Left ventricle myocardium inferior (tissue), 1 donor: ENCODE measurements around the gene IGSF1. TPM values are rescaled to one million over a fixed set of nuclear protein-coding genes. Genes with fewer than 3 reads are reported as not detected.
"Not testable (repeated sequence)": the region's sequence is repeated elsewhere in the genome, so short reads cannot be mapped to it uniquely, and the experiment has no call there.

ENCODE experiments used
- DNase-seq: peaks from one replicate; pipeline ENCODE4 v3.0.0-alpha.2; 2020
- H3K27ac ChIP-seq: fragments of 200-600 bp; replicated peaks from 2 replicates; pipeline ENCODE4 v1.8.0; 2021
- H3K27me3 ChIP-seq: fragments of 200-600 bp; 2 replicates; pipeline ENCODE4 v1.8.0; 2021; ENCODE audit warnings: low read depth
- H3K36me3 ChIP-seq: fragments of 200-600 bp; 2 replicates; pipeline ENCODE4 v1.8.0; 2021
- H3K4me1 ChIP-seq: fragments of 200-600 bp; 2 replicates; pipeline ENCODE4 v1.8.0; 2021
- H3K4me3 ChIP-seq: fragments of 200-600 bp; 2 replicates; pipeline ENCODE4 v1.8.0; 2021; ENCODE audit warnings: mild to moderate bottlenecking, moderate library complexity
- H3K9me3 ChIP-seq: fragments of 200-600 bp; replicated peaks from 2 replicates; pipeline ENCODE4 v1.8.0; 2021
- CTCF ChIP-seq: fragments of 200-600 bp; IDR thresholded peaks from 2 replicates; pipeline ENCODE4 v1.8.0; 2021; ENCODE audit warnings: antibody characterized with exemption, mild to moderate bottlenecking, borderline replicate concordance
- intact Hi-C: fragments of 100-400 bp; cut with micrococcal nuclease; formaldehyde crosslinking; loops from one replicate; pipeline ENCODE4 v1.11.0; 2022
- total RNA-seq: library from RNA; stranded (reverse); fragmentation: NEBNext Ultra II Directional; extraction: Animal tissue kit (Norgen Biotek cat#: 25700); gene quantifications from one replicate; pipeline ENCODE4 v1.2.1, GENCODE V29; 2021
- donor health status: DM: no; HTN: yes; CAD: no; lungs with severe emphysema.

Gene IGSF1
- total RNA-seq, 1 donor from 2014 or later, result 2.4 TPM

DNA sequence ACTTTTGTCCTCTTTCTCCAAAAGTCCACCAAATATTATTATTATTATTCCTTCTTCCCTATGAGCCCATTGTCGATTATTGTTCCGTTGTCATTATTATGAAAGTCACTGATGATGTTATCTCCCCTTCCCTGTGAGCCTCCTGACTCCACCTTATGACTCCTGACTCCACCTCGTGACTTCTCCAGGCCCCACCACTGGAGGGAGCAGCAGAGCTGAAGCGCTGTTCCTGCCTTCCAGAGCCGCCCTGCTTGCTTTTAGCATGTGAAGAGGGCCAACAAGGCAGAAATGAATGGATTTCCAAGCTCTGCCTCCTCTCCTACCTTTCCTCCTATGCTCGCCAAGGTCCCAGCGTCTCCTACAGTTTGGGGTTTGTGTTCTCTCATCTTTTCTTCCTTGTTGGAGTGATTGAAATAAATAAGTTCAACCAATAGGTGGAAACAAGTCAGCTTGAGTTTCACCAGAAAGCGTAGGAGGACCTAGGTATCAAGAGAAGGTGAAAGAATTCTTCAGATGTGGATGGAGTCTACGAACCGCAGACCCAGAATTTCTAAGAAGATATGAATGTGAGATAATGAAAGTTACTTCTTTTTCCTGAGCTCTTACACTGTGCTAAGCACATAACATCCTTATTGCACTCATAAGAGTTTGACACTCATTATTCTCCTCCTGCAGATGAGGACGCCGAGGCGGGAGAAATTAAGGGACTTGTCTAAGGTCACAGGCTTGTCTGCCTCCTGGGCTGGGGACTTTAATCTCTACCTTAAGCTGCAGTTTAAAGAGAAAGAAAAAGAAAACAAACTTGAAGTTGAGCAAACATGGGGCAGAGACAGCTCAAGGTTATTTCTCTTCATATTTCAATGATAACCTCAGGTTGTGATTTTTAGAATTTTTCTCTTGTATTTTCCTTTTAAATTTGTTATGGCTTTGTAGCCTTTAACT, 26.1 kb downstream of the IGSF1 start:
- no peak for DNase-seq
- intact Hi-C loops, result no loop called here
- no peaks in the 10 kb centered on the region for H3K27me3 ChIP-seq

DNA sequence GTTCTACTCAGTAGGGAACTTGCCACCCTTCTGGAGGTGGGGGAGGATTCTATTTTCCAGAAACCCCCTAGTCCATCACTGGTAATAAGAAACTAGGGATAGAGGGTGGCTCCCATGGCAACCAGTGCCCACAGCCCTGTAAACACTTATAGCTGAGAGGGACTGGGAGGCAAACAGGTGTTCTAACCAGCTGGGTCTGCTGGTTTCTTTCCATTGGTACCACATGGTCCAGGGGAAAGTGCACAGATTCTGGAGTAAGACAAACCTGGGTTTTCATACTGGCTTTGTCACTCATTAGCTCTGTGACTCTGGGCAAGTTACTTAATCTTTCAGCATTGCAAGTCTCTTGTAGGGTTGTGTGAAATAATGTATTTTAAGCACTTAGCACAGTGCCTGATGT, 26.9 kb downstream of the IGSF1 start:
- intact Hi-C loops, result no loop called here
- TF ChIP-seq CTCF, result no peak
- H3K27me3 ChIP-seq, result no peaks in the 10 kb centered on the region

More for the DNA sequence above, 26.1 kb downstream of the IGSF1 start:
- H3K9me3 ChIP-seq, result no peaks in the 10 kb centered on the region
- no peaks in the 10 kb centered on the region for H3K36me3 ChIP-seq
- no peak overlapping the region for H3K27ac ChIP-seq
- no peaks in the 10 kb centered on the region for H3K4me1 ChIP-seq
- no peak overlapping the region for H3K4me3 ChIP-seq
- TF ChIP-seq CTCF, result peak; percentile 14

DNA sequence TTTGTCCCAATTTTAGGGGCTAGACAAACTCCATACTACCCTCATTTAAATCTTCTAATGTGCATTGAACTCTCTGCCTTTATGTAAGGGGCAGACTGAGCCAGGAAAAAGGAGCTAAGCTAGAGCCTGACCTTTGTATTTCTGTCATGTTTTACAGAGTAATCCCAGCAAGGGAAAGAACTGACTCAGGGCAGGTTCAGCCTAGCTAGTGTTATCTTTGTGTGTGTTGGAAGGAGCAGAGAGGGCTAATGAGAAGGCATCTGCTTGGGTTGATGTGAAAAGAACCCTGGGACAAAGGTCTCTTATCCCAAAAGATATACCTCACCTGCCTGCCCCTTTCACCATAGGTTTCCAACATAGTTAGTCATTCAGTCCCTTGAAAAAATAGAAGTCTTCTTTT, 31.7 kb downstream of the IGSF1 start:
- H3K9me3 ChIP-seq, result no peaks in the 10 kb centered on the region
- DNase-seq, result no peak
- TF ChIP-seq CTCF, result no peak
- no peaks in the 10 kb centered on the region for H3K36me3 ChIP-seq
- no peaks in the 10 kb centered on the region for H3K4me1 ChIP-seq
- no peak overlapping the region for H3K27ac ChIP-seq
- no peaks in the 10 kb centered on the region for H3K27me3 ChIP-seq
- intact Hi-C loops, result no loop called here
- H3K4me3 ChIP-seq, result no peak overlapping the region

More for the DNA sequence above, 26.9 kb downstream of the IGSF1 start:
- DNase-seq, result no peak
- Histone ChIP-seq H3K27ac (no peak overlapping the region), H3K9me3 (no peaks in the 10 kb centered on the region), H3K4me3 (no peak overlapping the region), H3K36me3 (no peaks in the 10 kb centered on the region), H3K4me1 (no peaks in the 10 kb centered on the region)

GRCh38 chrX:131250984-131251738, 37.9 kb downstream of the IGSF1 start:
- intact Hi-C loops, H3K27me3 ChIP-seq, H3K9me3 ChIP-seq, DNase-seq, H3K36me3 ChIP-seq, H3K27ac ChIP-seq, H3K4me1 ChIP-seq, H3K4me3 ChIP-seq: not testable (repeated sequence)

DNA sequence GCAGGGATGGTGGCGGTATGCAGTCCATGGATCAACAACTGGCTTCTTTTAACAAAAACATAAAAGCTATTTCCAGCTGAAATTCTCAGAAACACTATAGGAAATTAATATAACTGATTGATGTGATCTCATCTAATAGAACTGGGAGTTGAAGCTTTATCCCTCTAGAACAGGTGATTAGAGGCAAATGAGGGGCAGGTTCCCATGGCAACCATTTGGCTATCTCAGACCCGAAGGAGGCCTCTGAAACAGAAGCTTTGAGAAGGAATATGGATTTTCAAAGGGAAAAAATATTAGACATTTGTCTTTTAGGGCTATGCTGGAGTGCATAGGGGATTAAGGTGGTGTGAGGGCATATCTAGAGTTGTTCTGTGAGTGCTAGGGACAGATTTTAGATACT, 50.0 kb downstream of the IGSF1 start:
- H3K9me3 ChIP-seq, result no peaks in the 10 kb centered on the region
- intact Hi-C loops, result no loop called here

More for the DNA sequence above, 50.0 kb downstream of the IGSF1 start:
- DNase-seq, result no peak
- no peaks in the 10 kb centered on the region for H3K4me1 ChIP-seq
- H3K27ac ChIP-seq, result no peak overlapping the region
- TF ChIP-seq CTCF, result no peak
- H3K4me3 ChIP-seq, result no peak overlapping the region
- no peaks in the 10 kb centered on the region for H3K36me3 ChIP-seq
- H3K27me3 ChIP-seq, result no peaks in the 10 kb centered on the region
